ENCODE data around the gene KCMF1.
A peak's percentile ranks its signal among the peaks of the same experiment; 100 is the strongest.

The KCMF1 gene

DNA sequence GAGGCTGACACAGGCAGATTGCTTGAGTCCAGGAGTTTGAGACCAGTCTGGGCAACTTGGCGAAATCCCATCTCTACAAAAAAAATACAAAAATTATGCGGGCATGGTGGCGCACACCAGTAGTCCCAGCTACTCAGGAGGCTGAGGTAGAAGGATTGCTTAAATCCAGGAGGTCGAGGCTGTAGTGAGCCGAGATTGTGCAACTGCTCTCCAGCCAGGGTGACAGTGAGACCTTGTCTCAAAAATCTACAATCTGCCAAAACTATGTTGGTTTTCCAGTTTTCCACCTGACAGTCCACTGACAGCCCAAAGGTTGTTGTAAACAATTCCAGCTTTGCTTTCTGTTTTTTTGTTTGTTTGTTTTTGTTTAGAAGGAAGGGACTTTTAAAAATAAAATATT, 51.3 kb downstream of the KCMF1 start:
- Mint-ChIP-seq H3K27me3 (ENCODE audit: low read depth) (no peaks in the 10 kb centered on the region), H3K9me3 (no peaks in the 10 kb centered on the region), H3K4me1 (peaks cover 15% of the 10 kb centered on the region), H3K27ac (no peak overlapping the region), H3K36me3 (ENCODE audit: low read depth) (peaks cover 26% of the 10 kb centered on the region), H3K4me3 (no peak overlapping the region)
- TF ChIP-seq CTCF (IDR thresholded peaks at IDR 0.05; ENCODE audit: unreplicated experiment in 3 of 3): no peak

GRCh38 chr2:85024372-85025047, 53.5 kb downstream of the KCMF1 start:
- H3K9me3 Mint-ChIP-seq: no peaks in the 10 kb centered on the region
- peaks cover 7% of the 10 kb centered on the region for H3K4me1 Mint-ChIP-seq
- no peak overlapping the region for H3K4me3 Mint-ChIP-seq
- TF ChIP-seq CTCF (IDR thresholded peaks at IDR 0.05; ENCODE audit: unreplicated experiment in 3 of 3): no peak
- peaks cover 44% of the 10 kb centered on the region for H3K36me3 Mint-ChIP-seq (ENCODE audit: low read depth)
- H3K27me3 Mint-ChIP-seq (ENCODE audit: low read depth): no peaks in the 10 kb centered on the region
- peak overlapping the region in 2 of 3 experiments; percentile 28 to 29 for H3K27ac Mint-ChIP-seq

GRCh38 chr2:85032621-85033020, 61.7 kb downstream of the KCMF1 start:
- H3K36me3 Mint-ChIP-seq (ENCODE audit: low read depth): peaks cover 69% of the 10 kb centered on the region
- no peak for TF ChIP-seq CTCF (IDR thresholded peaks at IDR 0.05; ENCODE audit: unreplicated experiment in 3 of 3)
- no peak overlapping the region for H3K4me3 Mint-ChIP-seq
- H3K9me3 Mint-ChIP-seq: no peaks in the 10 kb centered on the region
- no peaks in the 10 kb centered on the region for H3K4me1 Mint-ChIP-seq
- no peak overlapping the region for H3K27ac Mint-ChIP-seq
- no peaks in the 10 kb centered on the region for H3K27me3 Mint-ChIP-seq (ENCODE audit: low read depth)

DNA sequence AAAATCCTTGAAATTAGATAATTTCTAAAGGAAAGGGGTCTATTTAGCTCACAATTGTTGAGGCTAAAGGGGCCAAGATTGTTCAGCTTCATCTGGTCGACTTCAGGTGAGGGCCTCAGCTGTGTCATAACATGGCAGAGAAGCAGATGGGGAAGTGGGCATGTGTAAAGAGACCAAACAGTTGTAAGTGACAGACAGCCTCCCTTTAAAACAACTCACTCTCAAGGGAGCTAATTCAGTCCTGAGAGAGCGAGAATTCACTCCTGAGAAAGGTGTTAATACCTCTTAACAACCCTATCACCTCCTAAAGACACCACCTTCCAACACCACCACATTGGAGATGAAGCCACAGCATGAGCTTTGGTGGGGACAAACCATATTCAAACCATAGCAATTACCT, 62.4 kb downstream of the KCMF1 start:
- Mint-ChIP-seq H3K36me3 (ENCODE audit: low read depth) (peaks cover 66% of the 10 kb centered on the region), H3K27ac (no peak overlapping the region), H3K4me1 (no peaks in the 10 kb centered on the region), H3K9me3 (no peaks in the 10 kb centered on the region), H3K27me3 (ENCODE audit: low read depth) (no peaks in the 10 kb centered on the region), H3K4me3 (no peak overlapping the region)
- no peak for TF ChIP-seq CTCF (IDR thresholded peaks at IDR 0.05; ENCODE audit: unreplicated experiment in 3 of 3)

DNA sequence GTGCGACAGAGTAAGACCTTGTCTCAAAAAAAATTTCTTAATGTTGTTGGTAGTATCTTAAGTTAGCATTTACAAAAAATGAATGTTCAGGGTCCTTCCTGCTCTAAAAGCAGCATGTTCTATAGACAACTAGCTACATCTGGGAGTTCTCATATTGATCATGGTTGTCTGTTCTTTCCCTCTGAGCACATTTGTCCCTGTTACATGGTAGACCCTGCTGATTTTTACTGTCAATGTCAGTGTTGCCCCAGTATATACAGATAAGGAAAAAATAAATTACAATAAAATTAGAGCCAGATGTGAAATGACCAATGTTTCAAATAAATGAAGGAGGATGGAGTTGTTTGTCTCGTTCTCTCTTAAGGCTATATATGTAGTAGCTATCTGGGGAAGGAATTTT, 63.2 kb downstream of the KCMF1 start:
- no peaks in the 10 kb centered on the region for H3K4me1 Mint-ChIP-seq
- H3K4me3 Mint-ChIP-seq: no peak overlapping the region
- H3K36me3 Mint-ChIP-seq (ENCODE audit: low read depth): peaks cover 60% of the 10 kb centered on the region
- no peak overlapping the region for H3K27ac Mint-ChIP-seq
- no peaks in the 10 kb centered on the region for H3K27me3 Mint-ChIP-seq (ENCODE audit: low read depth)
- no peaks in the 10 kb centered on the region for H3K9me3 Mint-ChIP-seq
- no peak for TF ChIP-seq CTCF (IDR thresholded peaks at IDR 0.05; ENCODE audit: unreplicated experiment in 3 of 3)

GRCh38 chr2:85037622-85038021, 66.7 kb downstream of the KCMF1 start:
- peaks cover 57% of the 10 kb centered on the region for H3K36me3 Mint-ChIP-seq (ENCODE audit: low read depth)
- TF ChIP-seq CTCF (IDR thresholded peaks at IDR 0.05; ENCODE audit: unreplicated experiment in 3 of 3): no peak

More at GRCh38 chr2:85037622-85038021, 66.7 kb downstream of the KCMF1 start:
- no peak overlapping the region for H3K4me3 Mint-ChIP-seq
- no peak overlapping the region for H3K27ac Mint-ChIP-seq
- no peaks in the 10 kb centered on the region for H3K4me1 Mint-ChIP-seq
- H3K27me3 Mint-ChIP-seq (ENCODE audit: low read depth): no peaks in the 10 kb centered on the region
- no peaks in the 10 kb centered on the region for H3K9me3 Mint-ChIP-seq
